Calu3 (cell line): Measurements from ENCODE around the gene WHRN. TPM values are rescaled to one million over a fixed set of nuclear protein-coding genes. Genes with fewer than 3 reads are reported as not detected.
A peak's percentile ranks its signal among the peaks of the same experiment; 100 is the strongest.

Experiments used
- BruUV-seq: library from RNA; stranded (reverse); fragments of 400-500 nt; replicated peaks from 2 replicates; lab custom pipeline; 2021; lab: Mats Ljungman, UMichigan
- CTCF ChIA-PET: fragments of 300-600 bp; sonication (Branson Sonifier 250); formaldehyde crosslinking; loops from one replicate; lab custom pipeline; 2022; ENCODE audit warnings: antibody characterized with exemption; lab: Charles Lee
- DNase-seq: peaks from one replicate; pipeline ENCODE4 v3.0.0; 2022
- H3K27ac Mint-ChIP-seq: one replicate; pipeline ENCODE4 v1.8.0; 2022; ENCODE audit warnings: mixed read lengths; ENCODE audit not compliant: unreplicated experiment
- H3K27me3 Mint-ChIP-seq: one replicate; pipeline ENCODE4 v1.8.0; 2022; ENCODE audit warnings: mixed read lengths; ENCODE audit not compliant: unreplicated experiment
- H3K36me3 Mint-ChIP-seq: one replicate; pipeline ENCODE4 v1.8.0; 2022; ENCODE audit warnings: mild to moderate bottlenecking, moderate library complexity, mixed read lengths; ENCODE audit not compliant: insufficient read depth, unreplicated experiment
- H3K4me1 Mint-ChIP-seq: one replicate; pipeline ENCODE4 v1.8.0; 2022; ENCODE audit warnings: mild to moderate bottlenecking, low read depth, mixed read lengths; ENCODE audit not compliant: unreplicated experiment
- H3K4me3 Mint-ChIP-seq: one replicate; pipeline ENCODE4 v1.8.0; 2022; ENCODE audit warnings: mild to moderate bottlenecking, low read depth, moderate library complexity, mixed read lengths; ENCODE audit not compliant: unreplicated experiment
- H3K9me3 Mint-ChIP-seq: one replicate; pipeline ENCODE4 v1.8.0; 2022; ENCODE audit warnings: low read depth, mixed read lengths; ENCODE audit not compliant: unreplicated experiment
- intact Hi-C: fragments of 100-400 bp; cut with micrococcal nuclease; formaldehyde crosslinking; loops from one replicate; pipeline ENCODE4 v1.10.0; 2022; ENCODE audit not compliant: unreplicated experiment
- total RNA-seq: library from RNA; stranded (reverse); gene quantifications from 2 replicates; pipeline ENCODE4 v1.2.3, GENCODE V29; 2022
- TF ChIP-seq, protein P1 (sequence below): fragments of 200-600 bp; IDR thresholded peaks from one replicate; pipeline ENCODE4 v1.8.0; 2022; ENCODE audit warnings: antibody characterized with exemption; ENCODE audit not compliant: unreplicated experiment

Gene WHRN
- total RNA-seq, 1 experiment from 2014 or later = 4.9 TPM

DNA sequence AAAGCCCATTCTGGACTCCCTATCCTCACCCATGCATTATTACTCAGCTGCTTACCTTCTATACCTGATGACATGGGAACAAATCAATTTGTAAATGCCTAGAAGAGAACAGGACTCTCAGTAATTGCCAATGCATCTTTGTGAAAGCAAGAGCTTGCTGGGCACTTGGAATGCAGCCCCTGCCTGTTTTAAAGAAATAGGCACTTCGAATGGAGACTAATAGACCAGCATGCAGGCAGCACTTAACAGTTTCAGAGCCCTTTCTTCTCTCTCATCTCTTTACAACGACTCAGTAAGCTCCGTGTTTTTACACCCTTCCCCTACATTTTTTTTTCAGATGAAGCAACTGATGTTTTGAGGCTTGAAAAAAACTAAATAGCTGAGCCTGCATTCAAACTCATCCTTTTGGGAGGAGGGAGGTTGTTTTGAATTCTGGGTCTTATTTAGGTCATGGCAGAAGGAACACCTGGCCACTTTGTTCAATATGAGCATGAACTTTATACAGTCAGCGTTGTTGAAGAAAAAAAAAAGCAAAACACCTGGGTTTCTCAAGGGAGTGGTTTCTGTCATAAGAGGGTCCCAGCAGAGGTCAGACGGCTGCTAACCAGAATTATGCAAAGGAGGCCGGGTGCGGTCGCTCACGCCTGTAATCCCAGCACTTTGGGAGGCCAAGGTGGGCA is 34.6 kb upstream of the WHRN start:
- no peak for DNase-seq
- H3K27ac Mint-ChIP-seq = no peak overlapping the region
- CTCF ChIA-PET = interaction anchor here (0.6 to 0.7 kb wide), 2 partner anchors 55 to 179 kb away, joined by 3 to 5 read pairs; no protein-coding TSS in a partner anchor
- TF ChIP-seq, protein P1, sequence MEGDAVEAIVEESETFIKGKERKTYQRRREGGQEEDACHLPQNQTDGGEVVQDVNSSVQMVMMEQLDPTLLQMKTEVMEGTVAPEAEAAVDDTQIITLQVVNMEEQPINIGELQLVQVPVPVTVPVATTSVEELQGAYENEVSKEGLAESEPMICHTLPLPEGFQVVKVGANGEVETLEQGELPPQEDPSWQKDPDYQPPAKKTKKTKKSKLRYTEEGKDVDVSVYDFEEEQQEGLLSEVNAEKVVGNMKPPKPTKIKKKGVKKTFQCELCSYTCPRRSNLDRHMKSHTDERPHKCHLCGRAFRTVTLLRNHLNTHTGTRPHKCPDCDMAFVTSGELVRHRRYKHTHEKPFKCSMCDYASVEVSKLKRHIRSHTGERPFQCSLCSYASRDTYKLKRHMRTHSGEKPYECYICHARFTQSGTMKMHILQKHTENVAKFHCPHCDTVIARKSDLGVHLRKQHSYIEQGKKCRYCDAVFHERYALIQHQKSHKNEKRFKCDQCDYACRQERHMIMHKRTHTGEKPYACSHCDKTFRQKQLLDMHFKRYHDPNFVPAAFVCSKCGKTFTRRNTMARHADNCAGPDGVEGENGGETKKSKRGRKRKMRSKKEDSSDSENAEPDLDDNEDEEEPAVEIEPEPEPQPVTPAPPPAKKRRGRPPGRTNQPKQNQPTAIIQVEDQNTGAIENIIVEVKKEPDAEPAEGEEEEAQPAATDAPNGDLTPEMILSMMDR = no peak
- no TSS peak for BruUV-seq
- peaks cover 18% of the 10 kb centered on the region for H3K27me3 Mint-ChIP-seq
- intact Hi-C loops = loop anchor here (5.0 kb wide), 1 partner anchor 112 kb away; no protein-coding TSS in a partner anchor
- no peaks in the 10 kb centered on the region for H3K4me1 Mint-ChIP-seq
- no peak overlapping the region for H3K4me3 Mint-ChIP-seq
- H3K9me3 Mint-ChIP-seq = no peaks in the 10 kb centered on the region
- H3K36me3 Mint-ChIP-seq = no peaks in the 10 kb centered on the region

DNA sequence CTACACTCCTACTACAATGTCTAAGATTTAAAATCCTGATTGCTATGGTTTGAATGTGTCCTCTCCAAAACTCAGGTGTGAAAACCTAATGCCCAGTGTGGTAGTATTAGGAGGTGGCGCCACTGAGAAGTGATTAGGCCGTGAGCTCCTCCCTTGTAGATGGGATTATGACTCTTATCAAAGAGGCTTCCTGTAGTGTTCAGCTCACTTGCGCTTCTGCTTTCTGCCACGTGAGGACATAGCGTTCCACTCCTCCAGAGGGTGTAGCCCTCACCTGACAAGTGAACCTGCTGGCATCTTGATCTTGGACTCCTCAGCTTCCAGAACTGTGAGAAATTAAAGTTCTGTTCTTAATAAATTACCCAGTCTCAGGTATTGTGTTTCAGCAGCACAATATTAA is 33.0 kb upstream of the WHRN start:
- no TSS peak for BruUV-seq
- DNase-seq = peak; percentile 23
- Mint-ChIP-seq H3K27ac (no peak overlapping the region), H3K27me3 (peaks cover 10% of the 10 kb centered on the region), H3K4me3 (no peak overlapping the region), H3K36me3 (no peaks in the 10 kb centered on the region), H3K9me3 (no peaks in the 10 kb centered on the region), H3K4me1 (no peaks in the 10 kb centered on the region)
- CTCF ChIA-PET = interaction anchor here (0.9 to 1.2 kb wide), 3 partner anchors 49 to 115 kb away, joined by 3 to 8 read pairs (median 3); partner anchors contain the start of gene ATP6V1G1
- intact Hi-C loops = loop anchor here (5.0 kb wide), 1 partner anchor 114 kb away; no protein-coding TSS in a partner anchor
- TF ChIP-seq, protein P1 = no peak

DNA sequence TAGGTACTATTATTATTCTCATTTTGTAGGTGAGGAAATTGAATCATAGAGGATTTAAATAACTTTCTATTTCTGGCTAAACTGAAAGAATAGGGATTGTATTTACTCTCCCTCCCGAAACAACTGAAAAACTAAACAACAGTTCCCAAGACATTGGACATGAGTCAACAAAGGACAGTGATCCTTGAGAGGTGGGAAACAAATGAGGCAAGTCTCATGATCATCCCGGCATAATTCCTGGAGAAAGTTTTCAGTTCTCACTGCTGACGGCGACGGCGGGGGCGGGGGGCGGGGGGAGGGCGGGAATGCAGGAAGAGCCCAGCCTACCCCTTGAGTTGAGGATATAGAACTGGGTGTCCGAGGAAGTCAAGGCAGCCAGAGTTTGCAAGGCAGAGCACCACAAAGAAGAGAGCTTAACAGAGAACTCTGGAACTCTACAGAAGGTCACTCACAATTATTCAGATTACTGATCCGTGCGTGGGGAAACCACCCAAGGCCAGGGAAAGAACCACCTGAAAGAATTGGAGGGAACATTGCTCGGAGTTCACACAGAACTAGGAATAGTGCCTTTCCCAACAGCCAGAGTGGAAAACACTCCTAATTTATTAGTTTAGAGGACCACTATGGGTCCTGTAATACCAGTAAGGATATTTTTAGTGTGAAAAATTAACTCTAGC is 27.4 kb upstream of the WHRN start:
- H3K36me3 Mint-ChIP-seq = no peaks in the 10 kb centered on the region
- intact Hi-C loops = no loop called here
- H3K27me3 Mint-ChIP-seq = peaks cover 1% of the 10 kb centered on the region
- DNase-seq = no peak
- H3K9me3 Mint-ChIP-seq = no peaks in the 10 kb centered on the region
- TF ChIP-seq, protein P1 = no peak
- H3K4me3 Mint-ChIP-seq = no peak overlapping the region
- BruUV-seq = no TSS peak
- CTCF ChIA-PET = no interaction called here
- no peak overlapping the region for H3K27ac Mint-ChIP-seq
- H3K4me1 Mint-ChIP-seq = no peaks in the 10 kb centered on the region

DNA sequence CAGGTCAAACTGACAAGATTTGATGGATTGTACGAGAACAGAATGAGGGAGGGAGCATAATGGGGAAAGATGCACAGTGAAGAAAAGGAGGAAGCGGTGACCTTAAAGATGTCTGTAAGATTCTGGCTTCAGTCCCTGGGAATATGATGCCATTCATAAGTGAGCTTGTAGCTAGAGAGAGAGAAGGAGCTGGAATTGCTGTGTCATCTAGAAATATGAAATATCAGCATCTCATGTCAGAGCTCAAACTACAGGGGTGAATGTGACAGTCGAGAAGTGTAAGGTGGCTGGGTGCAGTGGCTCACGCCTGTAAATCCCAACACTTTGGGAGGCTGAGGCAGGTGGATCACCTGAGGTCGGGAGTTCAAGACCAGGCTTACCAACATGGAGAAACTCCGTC is 24.0 kb upstream of the WHRN start:
- TF ChIP-seq, protein P1 = no peak
- Mint-ChIP-seq H3K9me3 (no peaks in the 10 kb centered on the region), H3K36me3 (no peaks in the 10 kb centered on the region), H3K4me1 (peaks cover 8% of the 10 kb centered on the region), H3K4me3 (no peak overlapping the region), H3K27me3 (peaks cover 35% of the 10 kb centered on the region), H3K27ac (no peak overlapping the region)
- CTCF ChIA-PET = no interaction called here
- BruUV-seq = no TSS peak
- DNase-seq = no peak
- intact Hi-C loops = no loop called here
